Measurements from ENCODE around the gene PLVAP. TPM values are rescaled to one million over a fixed set of nuclear protein-coding genes. Genes with fewer than 3 reads are reported as not detected.
A peak's percentile ranks its signal among the peaks of the same experiment; 100 is the strongest.

Gene PLVAP
- total RNA-seq, 1 donor from 2014 or later, result 0.58 TPM

- no peak overlapping the region for H3K4me3 ChIP-seq (ENCODE audit: low read depth, low read length)
- no peak for DNase-seq (ENCODE audit: low read depth)
- no peak for TF ChIP-seq CTCF (conservative IDR thresholded peaks at IDR 0.05; ENCODE audit: low read depth, low read length)
These were observed 29.3 kb downstream of the PLVAP start for GRCh38 chr19:17347877-17348276.

GRCh38 chr19:17347361-17347760 is 29.8 kb downstream of the PLVAP start:
- no peak for DNase-seq (ENCODE audit: low read depth)
- H3K4me3 ChIP-seq (ENCODE audit: low read depth, low read length), result no peak overlapping the region
- TF ChIP-seq CTCF (conservative IDR thresholded peaks at IDR 0.05; ENCODE audit: low read depth, low read length), result no peak

DNA sequence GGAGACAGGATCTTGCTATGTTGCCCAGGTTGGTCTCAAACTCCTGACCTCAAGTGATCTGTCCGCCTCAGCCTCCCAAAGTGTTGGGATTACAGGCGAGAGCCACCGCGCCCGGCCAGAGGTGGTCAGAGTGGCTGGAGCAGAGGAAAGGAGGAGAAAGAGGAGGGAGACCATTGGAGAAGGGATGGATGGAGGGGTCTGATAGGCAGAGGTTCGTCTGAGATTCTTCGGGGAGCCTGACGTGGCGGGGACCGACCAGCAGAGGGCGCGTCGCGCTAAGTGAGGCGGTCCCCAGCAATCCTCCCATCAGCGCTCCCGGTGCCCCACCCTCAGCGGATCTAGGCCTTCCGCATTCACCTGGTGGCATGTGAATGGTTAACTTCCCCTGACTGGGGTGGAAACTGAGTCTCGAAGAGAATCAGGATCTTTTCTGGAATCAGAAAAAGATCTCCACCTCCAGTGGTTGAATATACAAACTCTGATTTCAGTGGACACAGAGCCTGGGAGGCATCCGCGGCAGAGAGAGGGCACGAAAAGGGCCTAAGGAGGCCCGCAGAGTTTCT is 31.0 kb downstream of the PLVAP start:
- H3K4me3 ChIP-seq (ENCODE audit: low read depth, low read length), result no peak overlapping the region
- peak; percentile 82 for TF ChIP-seq CTCF (conservative IDR thresholded peaks at IDR 0.05; ENCODE audit: low read depth, low read length)
- no peak for DNase-seq (ENCODE audit: low read depth)

- no peak overlapping the region for H3K4me3 ChIP-seq (ENCODE audit: low read depth, low read length)
- no peak for TF ChIP-seq CTCF (conservative IDR thresholded peaks at IDR 0.05; ENCODE audit: low read depth, low read length)
- no peak for DNase-seq (ENCODE audit: low read depth)
These were observed 35.3 kb downstream of the PLVAP start for GRCh38 chr19:17341845-17342244.

GRCh38 chr19:17341386-17341785 is 35.8 kb downstream of the PLVAP start:
- no peak for DNase-seq (ENCODE audit: low read depth)
- TF ChIP-seq CTCF (conservative IDR thresholded peaks at IDR 0.05; ENCODE audit: low read depth, low read length), result no peak
- no peak overlapping the region for H3K4me3 ChIP-seq (ENCODE audit: low read depth, low read length)

DNA sequence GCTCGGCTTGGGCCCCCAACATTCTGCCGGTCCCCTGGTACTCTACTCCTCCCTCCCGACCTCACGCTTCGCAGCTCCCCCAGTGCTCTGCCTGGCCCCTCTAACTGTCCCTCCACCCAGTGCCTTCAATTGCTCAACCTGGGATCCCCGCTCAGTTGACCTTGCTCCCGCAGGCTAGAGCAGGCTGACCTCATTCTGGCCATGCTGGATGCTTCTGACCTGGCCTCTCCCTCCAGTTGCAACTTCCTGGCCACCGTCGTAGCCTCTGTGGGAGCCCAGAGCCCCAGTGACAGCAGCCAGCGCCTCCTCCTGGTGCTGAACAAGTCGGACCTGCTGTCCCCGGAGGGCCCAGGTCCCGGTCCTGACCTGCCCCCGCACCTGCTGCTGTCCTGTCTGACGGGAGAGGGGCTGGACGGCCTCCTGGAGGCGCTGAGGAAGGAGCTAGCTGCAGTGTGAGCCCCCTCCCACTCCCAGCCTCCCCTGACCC is 36.2 kb downstream of the PLVAP start:
- no peak overlapping the region for H3K4me3 ChIP-seq (ENCODE audit: low read depth, low read length)
- no peak for TF ChIP-seq CTCF (conservative IDR thresholded peaks at IDR 0.05; ENCODE audit: low read depth, low read length)
- no peak for DNase-seq (ENCODE audit: low read depth)

- DNase-seq (ENCODE audit: low read depth), result no peak
- no peak overlapping the region for H3K4me3 ChIP-seq (ENCODE audit: low read depth, low read length)
- TF ChIP-seq CTCF (conservative IDR thresholded peaks at IDR 0.05; ENCODE audit: low read depth, low read length), result no peak
These were observed 36.8 kb downstream of the PLVAP start for GRCh38 chr19:17340302-17340870.

Data from epithelial cell of proximal tubule (primary cell).